Coronary artery (tissue), 2 donors: ENCODE measurements around the gene H2BK1.
A peak's percentile ranks its signal among the peaks of the same experiment; 100 is the strongest.

Experiments
- DNase-seq: peaks from one replicate; pipeline ENCODE4 v3.0.0-alpha.2; 2017; ENCODE audit warnings: low spot score
- H3K27ac ChIP-seq, 2 donors: fragments of 200-600 bp; sonication (generic); one replicate each; pipeline ENCODE4 v1.5.1; 2016 to 2019
- H3K4me3 ChIP-seq: fragments of 200-600 bp; sonication (generic); 2 replicates; pipeline ENCODE4 v1.5.1; 2016; ENCODE audit warnings: mild to moderate bottlenecking, moderate library complexity
- TF ChIP-seq, protein P1 (sequence below): fragments of 200-600 bp; sonication (generic); IDR thresholded peaks from one replicate; pipeline ENCODE4 v1.5.1; 2019; ENCODE audit warnings: antibody characterized with exemption

H2BK1 gene

DNA sequence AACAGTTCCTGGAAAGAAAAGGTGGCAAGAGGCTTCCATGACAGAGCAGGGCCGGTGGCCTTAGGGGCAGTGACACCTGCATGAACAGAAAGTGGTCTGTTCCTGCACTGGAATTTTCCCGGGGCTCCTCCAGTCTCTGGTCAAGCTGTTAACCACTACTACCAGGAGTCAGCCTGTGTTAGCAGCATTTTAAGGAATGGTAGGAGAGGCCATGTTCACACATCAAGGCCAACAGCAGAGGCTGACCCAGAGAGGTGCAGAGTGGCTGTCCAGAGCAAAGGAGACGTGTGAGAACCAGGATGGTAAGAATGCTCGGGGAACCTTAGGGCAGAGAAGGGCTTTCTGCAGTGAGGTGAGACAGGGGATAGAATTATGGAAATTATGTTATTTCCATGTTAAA is 8.5 kb downstream of the H2BK1 start:
- no peak overlapping the region for H3K27ac ChIP-seq
- TF ChIP-seq, protein P1, sequence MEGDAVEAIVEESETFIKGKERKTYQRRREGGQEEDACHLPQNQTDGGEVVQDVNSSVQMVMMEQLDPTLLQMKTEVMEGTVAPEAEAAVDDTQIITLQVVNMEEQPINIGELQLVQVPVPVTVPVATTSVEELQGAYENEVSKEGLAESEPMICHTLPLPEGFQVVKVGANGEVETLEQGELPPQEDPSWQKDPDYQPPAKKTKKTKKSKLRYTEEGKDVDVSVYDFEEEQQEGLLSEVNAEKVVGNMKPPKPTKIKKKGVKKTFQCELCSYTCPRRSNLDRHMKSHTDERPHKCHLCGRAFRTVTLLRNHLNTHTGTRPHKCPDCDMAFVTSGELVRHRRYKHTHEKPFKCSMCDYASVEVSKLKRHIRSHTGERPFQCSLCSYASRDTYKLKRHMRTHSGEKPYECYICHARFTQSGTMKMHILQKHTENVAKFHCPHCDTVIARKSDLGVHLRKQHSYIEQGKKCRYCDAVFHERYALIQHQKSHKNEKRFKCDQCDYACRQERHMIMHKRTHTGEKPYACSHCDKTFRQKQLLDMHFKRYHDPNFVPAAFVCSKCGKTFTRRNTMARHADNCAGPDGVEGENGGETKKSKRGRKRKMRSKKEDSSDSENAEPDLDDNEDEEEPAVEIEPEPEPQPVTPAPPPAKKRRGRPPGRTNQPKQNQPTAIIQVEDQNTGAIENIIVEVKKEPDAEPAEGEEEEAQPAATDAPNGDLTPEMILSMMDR: no peak
- no peak for DNase-seq
- no peak overlapping the region for H3K4me3 ChIP-seq

- DNase-seq: no peak
- H3K4me3 ChIP-seq: no peak overlapping the region
- TF ChIP-seq, protein P1: no peak
- H3K27ac ChIP-seq: no peak overlapping the region
These were observed 8.9 kb downstream of the H2BK1 start for GRCh38 chr7:151201344-151201743.

- TF ChIP-seq, protein P1: no peak
- DNase-seq: no peak
- H3K4me3 ChIP-seq: peak overlapping the region; percentile 40
These were observed 11.1 kb downstream of the H2BK1 start for GRCh38 chr7:151198945-151199848.

DNA sequence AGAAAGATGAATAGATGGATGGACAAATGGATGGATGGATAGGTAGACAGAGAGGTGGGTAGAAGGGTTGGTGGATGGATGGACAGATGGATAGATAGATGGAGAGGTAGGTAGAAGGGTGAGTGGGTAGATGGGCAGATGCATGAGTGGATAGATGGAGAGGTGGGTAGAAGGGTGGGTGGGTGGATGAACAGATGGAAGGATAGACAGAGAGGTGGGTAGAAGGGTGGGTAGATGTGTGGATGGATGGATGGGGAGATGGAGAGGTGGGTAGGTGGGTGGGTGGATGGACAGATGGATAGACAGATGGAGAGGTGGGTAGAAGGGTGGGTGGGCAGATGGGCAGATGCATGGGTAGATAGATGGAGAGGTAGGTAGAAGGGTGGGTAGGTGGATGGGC is 12.4 kb downstream of the H2BK1 start:
- DNase-seq: no peak
- H3K27ac ChIP-seq: no peak overlapping the region
- no peak overlapping the region for H3K4me3 ChIP-seq
- TF ChIP-seq, protein P1: no peak

More at GRCh38 chr7:151198945-151199848, 11.1 kb downstream of the H2BK1 start:
- H3K27ac ChIP-seq: no peak overlapping the region

- DNase-seq: no peak
- H3K4me3 ChIP-seq: no peak overlapping the region
- TF ChIP-seq, protein P1: no peak
- no peak overlapping the region for H3K27ac ChIP-seq
These were observed 14.5 kb downstream of the H2BK1 start for GRCh38 chr7:151195616-151196450.

GRCh38 chr7:151194188-151194587 is 16.1 kb downstream of the H2BK1 start:
- no peak for DNase-seq
- TF ChIP-seq, protein P1: no peak
- Histone ChIP-seq H3K27ac (no peak overlapping the region), H3K4me3 (no peak overlapping the region)
